GM19468 (cell line): ENCODE results near the gene MGMT.

Experiments
- ATAC-seq: cut with Tn5 transposase; IDR thresholded peaks from one replicate; pipeline ENCODE4 v1.9.1; 2021; ENCODE audit warnings: mild to moderate bottlenecking, moderate library complexity, moderate number of reproducible peaks; ENCODE audit not compliant: unreplicated experiment; ENCODE audit errors: extremely low read depth

The MGMT gene

DNA sequence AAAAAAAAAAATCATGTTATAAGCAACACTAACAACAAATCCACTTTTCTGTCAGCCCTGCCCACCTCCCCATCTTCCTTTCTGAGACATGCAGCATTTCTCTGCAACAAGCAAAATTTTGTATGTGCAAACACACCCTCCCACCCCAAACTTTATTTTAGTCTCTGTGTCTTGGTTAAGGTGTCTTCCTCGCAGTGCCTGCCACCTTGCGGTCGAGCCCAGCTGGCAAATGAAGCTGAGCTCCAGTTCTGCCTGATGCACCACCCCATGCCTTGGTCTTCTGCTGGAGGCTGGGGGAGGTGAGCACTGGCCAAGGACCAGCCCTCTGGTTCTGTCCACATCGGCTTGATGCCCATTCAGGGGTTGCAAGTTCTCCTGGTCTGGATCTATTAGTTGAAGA is 206.3 kb downstream of the MGMT start:
- no peak for ATAC-seq

DNA sequence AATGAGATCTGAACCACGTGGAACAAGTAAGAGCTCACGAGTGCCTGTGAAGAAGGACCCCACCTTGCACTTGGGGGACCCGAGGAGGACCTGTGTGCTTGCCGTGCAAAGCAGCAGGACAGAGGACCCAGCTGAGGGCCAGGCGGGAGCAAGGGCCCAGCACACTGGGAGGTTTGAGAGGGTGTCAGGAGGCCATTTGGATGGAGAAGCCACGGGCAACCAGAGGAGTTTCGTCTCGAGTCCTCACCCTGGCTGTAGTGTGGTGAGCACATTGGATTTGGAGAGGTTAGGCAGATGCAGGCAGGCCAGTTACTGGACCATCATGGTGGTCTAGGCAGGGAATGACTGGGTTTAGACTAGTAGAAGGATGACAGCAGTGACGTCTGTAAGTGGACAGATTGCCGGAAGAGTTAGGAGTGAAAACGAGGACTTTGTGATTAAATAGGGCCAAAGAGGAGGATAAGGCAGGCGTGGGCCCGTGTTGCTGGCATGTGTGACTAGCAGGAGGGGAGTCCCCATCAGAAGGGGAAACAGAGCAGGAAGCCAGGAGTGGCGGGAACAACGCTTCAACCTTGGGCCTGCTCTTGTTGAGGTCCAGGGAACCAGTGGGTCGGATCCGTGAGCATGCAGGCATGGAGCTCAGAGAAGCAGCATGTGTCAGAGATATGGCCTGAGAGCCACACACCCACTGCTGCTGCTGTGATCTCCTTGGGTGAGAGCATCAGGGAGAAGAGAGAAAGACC is 208.2 kb downstream of the MGMT start:
- ATAC-seq = no peak

GRCh38 chr10:129676014-129676413 is 209.0 kb downstream of the MGMT start:
- no peak for ATAC-seq

DNA sequence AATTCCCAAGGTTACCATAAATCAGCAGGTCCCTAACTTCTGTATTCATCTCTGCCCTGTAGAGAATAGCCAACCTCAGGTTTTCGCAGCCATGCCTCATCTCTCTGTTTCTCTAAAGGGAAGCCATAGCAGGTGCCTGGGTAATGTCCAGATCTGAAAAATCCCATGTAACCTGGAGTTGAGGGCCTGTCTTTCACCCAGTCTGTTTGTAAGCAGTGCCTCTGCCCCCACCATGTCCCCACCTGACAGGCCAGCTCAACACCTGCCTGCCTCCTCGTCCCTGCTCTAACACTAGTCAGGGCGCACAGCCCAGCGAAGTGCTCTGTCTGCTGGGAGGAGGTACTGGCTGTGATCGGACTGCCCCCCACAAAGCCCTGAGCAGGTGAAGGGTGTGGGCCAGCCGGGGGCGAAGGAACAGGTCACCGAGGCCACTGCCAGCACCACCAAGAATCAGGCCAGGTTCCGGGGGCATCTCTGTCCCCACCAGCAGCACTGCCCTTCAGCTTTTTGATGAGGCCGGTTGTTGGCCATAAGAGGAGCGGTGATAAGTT is 210.4 kb downstream of the MGMT start:
- ATAC-seq = no peak

DNA sequence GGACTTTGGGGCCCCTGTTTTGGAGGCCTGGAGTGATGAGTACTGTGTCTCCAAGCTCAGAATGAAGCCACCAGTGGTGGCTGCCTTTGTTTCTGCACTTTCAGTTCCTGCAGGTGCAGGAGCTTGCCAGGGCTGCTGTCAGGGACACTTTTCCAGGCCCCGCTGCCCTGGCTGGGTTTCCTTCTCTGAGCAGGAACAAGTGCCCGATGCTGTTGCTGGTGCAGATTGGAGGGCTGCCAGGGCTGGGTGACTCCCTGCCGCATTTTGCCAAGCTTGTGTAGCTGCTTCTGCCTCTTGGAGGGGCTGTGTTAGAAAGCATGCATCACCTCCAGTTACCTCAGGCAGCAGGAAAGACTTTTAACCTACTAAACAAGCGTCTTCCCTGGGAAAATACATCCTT is 211.1 kb downstream of the MGMT start:
- no peak for ATAC-seq

DNA sequence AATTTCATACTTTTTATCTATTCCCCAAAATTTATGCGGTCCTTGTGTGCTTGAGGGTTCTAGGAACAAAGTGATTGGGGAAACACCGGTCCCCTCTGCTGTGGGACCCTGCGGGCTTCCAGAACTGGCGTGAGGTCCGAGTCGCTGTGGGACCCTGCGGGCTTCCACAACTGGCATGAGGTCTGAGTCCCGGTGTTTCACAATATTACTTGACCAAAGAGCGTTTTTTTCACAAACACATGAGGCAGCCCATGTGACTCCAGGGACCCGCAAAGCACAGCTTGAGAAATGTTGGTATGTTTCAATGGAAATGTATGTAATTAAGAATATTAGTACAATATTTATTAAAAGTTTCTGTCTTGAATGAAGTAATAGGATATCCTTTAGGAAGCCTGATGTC is 212.2 kb downstream of the MGMT start:
- ATAC-seq = no peak

- no peak for ATAC-seq
These were observed 213.8 kb downstream of the MGMT start for GRCh38 chr10:129680661-129681344.

DNA sequence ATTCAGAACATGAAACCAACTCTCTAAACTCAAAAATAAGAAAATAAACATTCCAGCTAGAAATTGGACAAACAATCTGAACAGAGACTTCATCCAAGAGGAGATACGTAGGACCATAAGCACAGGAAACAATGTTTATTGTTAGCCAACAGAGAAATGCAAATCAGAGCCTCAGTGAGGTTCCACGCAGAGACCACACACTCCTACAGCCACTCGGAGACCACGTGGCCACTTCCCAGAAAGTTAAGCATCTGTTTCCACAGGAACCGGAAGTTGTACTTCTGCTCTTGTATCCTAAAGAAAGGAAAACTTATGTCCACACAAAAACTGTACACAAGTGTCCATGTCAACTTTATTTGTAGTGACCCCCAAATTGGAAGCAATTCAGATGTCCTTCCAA is 214.8 kb downstream of the MGMT start:
- no peak for ATAC-seq

DNA sequence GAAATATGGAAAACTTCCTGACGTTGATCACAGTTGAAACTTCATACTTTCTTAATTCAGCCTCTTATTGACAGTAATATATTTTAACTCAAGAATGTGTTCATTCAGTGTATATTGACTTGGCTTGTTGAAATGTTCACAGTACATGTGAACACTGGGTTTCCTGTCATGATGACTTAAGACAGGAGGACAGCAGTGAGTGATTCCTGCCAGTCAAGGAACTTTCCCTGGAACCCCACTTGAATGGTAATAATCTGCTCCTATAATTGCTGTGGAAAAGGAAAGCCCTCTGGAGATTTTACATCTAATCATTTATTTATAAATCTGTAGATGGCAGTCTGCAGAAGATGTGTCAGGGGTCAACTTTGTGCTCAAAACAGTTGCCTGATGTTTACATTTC is 216.5 kb downstream of the MGMT start:
- no peak for ATAC-seq

- ATAC-seq = no peak
These were observed 216.9 kb downstream of the MGMT start for GRCh38 chr10:129683920-129684319.

DNA sequence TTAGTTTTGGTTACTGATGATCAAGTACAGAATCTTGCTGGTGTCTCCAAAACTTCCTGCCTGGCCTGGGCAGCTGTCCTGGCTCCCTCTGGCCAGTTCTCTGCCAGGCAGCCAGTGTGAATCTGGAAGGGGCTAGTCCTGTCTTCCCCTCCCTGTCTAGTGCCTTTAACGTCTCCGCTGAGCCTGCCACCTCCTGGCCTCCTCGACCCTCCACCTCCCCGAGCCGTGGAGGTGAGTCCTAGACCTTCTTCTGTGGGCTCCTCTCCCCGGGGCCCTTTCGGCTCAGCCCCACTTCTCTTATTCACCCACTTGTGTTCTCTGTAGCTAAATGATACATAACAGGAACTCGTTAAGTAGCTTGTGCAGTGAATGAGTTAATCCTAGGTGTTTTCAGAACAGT is 218.2 kb downstream of the MGMT start:
- no peak for ATAC-seq

GRCh38 chr10:129689671-129690071 is 222.6 kb downstream of the MGMT start:
- no peak for ATAC-seq

- no peak for ATAC-seq
These were observed 223.4 kb downstream of the MGMT start for GRCh38 chr10:129690248-129691070.

DNA sequence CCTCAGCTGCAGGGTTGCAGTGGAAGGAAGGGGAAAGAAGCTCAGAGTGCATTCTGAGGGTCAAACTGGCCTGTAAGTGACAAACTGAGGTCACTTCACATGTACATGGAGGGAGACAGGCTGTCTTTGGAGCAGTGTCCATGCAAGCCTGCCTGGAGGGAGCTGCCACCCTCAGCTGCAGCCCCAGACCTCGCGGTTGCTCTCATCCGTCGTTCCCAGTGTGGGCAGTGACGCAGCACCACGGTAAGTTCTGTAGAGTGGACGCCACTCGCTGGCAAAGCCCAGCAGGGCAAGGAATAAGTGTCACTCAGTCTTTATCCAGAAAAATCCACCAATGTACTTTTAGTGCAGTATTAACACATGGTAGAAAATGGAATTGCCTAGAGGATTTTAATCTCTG is 225.7 kb downstream of the MGMT start:
- ATAC-seq = no peak

- no peak for ATAC-seq
These were observed 226.3 kb downstream of the MGMT start for GRCh38 chr10:129693382-129693781.

DNA sequence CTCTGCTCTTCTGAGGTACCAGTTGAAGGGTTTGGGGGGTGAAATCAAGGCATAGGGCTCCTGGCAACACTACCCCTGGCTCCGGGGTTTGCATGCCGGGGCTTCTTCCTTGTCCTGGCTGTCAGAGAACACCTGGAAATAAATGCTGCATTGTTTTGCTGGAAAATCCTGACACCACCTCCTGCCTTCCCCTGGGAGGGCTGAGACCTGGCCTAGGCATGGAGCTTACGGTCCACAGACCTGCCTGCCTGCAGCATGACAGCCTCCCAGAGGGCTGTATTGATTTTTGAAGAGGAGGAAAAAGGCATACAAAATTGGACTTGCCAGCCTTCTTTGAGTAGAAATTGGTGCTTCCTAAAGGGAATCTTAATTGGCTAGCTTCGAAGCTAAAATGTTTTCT is 227.1 kb downstream of the MGMT start:
- ATAC-seq = no peak

- no peak for ATAC-seq
These were observed 227.7 kb downstream of the MGMT start for GRCh38 chr10:129694691-129695243.

- ATAC-seq = no peak
These were observed 228.6 kb downstream of the MGMT start for GRCh38 chr10:129695671-129696070.

- ATAC-seq = no peak
These were observed 229.6 kb downstream of the MGMT start for GRCh38 chr10:129696636-129697035.

DNA sequence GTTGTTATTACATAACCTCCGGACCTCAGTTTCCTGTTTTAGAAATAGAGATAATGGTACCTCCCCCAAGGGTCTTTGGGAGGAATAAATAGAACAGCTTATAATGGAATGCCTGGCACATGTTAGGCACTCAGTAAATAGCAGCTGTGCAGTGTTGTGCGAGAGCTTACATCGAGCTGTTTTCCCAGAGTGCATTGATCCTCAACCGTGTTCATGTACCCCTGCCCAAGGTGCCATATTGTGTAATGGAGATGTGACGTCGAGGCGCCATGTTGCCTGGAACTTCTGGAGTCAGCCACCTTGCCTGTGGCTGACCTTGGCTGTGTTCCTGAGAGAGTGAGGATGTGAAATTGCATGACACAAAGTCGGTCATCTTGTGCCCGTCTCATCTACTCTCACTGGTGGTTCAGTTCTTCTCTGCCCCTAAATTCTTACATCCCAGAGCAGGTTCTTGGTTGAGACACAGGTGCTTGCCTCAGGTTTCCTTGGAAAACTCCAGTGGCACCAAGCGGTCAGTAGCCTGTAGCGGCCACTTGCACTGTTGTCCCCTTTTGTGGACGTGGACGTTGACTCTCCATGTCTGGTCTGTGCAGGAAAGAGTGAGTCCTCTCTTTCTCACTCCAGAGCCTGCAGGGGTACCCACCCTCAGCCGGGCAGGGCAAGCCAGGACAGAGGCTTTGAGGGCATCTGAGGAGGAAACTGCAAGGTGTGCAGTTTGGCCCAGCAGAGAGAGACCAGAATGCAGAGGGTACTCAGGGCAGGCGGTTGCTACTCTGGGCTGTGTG is 230.6 kb downstream of the MGMT start:
- no peak for ATAC-seq
